AG04450 (cell line): ENCODE results near the gene ERVW-1. TPM values are rescaled to one million over a fixed set of nuclear protein-coding genes. Genes with fewer than 3 reads are reported as not detected.
"Not testable (repeated sequence)": the region's sequence is repeated elsewhere in the genome, so short reads cannot be mapped to it uniquely, and the experiment has no call there.

Experiments used
- CTCF ChIA-PET: fragments of 300-600, 350-600 bp; formaldehyde crosslinking; extraction: SDS; loops from one replicate; lab custom pipeline; 2022; ENCODE audit warnings: antibody characterized with exemption, inconsistent platforms; lab: Charles Lee
- POLR2A ChIA-PET: fragments of 350-600 bp; formaldehyde crosslinking; extraction: SDS; loops from one replicate; lab custom pipeline; 2021; ENCODE audit warnings: antibody characterized with exemption, inconsistent platforms; lab: Yijun Ruan, JAX
- DNase-seq: peaks from one replicate; pipeline ENCODE4 v3.0.0-alpha.2; 2011; ENCODE audit warnings: low read depth, low spot score
- H3K27ac ChIP-seq: one replicate; pipeline ENCODE4 v1.5.1; 2012; ENCODE audit warnings: low read depth, low read length, control low read depth
- H3K27me3 ChIP-seq: one replicate; pipeline ENCODE4 v1.6.0; 2012; ENCODE audit warnings: low read length; ENCODE audit not compliant: control insufficient read depth, insufficient read depth
- H3K4me3 ChIP-seq: 2 replicates; pipeline ENCODE4 v1.5.1; 2011; ENCODE audit warnings: mild to moderate bottlenecking, low read depth, low read length, control low read depth
- H3K9me3 ChIP-seq: 2 replicates; pipeline ENCODE4 v1.5.1; 2012; ENCODE audit warnings: low read length; ENCODE audit not compliant: control insufficient read depth, insufficient read depth
- polyA plus RNA-seq: library from polyadenylated mRNA; depleted of rRNA; stranded (reverse); fragments of >200 nt; gene quantifications from 2 replicates; pipeline ENCODE4 v1.2.3, GENCODE V29; 2011
- TF ChIP-seq, protein P1 (sequence below): IDR thresholded peaks from 2 replicates; pipeline ENCODE4 v1.5.1; 2011; ENCODE audit warnings: low read depth, low read length, control low read depth, inconsistent platforms

Gene ERVW-1
- polyA plus RNA-seq, 1 experiment: not detected

DNA sequence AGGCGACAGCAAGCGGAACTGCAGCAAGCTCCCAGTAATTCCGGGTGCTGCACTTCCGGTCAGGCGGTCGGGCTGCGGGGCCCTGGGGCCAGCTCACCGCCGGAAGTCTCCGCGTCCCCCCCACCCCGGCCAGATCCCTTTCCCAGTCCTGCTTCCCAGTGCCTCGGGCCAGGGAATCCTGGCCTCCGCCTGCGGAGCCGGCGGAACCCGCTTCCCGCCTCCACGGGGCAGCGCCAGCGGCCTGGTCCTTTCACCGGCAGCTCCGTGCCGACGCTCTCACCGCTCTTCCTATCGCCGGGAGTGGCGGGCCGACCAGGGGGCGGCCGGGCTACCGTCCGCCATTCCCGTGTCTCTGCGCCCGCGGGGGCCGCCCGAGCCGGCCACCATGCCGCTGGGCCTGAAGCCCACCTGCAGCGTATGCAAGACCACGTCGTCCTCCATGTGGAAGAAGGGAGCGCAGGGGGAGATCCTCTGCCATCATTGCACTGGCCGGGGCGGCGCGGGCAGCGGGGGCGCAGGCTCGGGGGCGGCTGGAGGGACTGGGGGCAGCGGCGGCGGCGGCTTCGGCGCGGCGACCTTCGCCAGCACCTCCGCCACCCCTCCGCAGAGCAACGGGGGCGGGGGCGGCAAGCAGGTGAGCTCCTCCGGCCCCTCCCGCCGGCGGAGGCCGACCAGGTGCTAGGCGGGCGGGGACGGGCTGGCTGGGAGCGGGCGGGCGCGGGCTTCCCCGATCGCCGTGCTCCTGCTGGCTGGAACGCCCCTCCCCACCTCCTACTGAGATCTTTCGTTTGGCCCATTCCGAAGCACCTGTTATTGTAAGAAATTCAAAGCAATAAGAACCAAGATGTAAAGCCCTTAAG lies 30.2 kb downstream of the ERVW-1 start, which contains the start of gene GATAD1:
Gene GATAD1 (plus strand): TSS at position 138 of the 860 bp plus-strand sequence. CDS start 248 bp downstream, at position 386.
- peak within 1 kb of the TSS; percentile 69 for H3K27ac ChIP-seq
- no peaks in the 10 kb centered on the region; the same call in 1 of the 2 replicates for H3K9me3 ChIP-seq
- no peaks in the 10 kb centered on the region for H3K27me3 ChIP-seq
- DNase-seq: peak; percentile 81
- ChIA-PET CTCF (interaction anchor here (0.5 to 6.1 kb wide), 40 partner anchors 9 to 618 kb away, joined by 3 to 101 read pairs (median 5); partner anchors contain the start of genes ANKIB1, KRIT1, LRRD1 and MTERF1), POLR2A (interaction anchor here (0.7 to 1.1 kb wide), 6 partner anchors 81 to 313 kb away, joined by 3 to 7 read pairs (median 4); partner anchors contain the start of genes ANKIB1, CYP51A1, FAM133B and KRIT1)
- TF ChIP-seq, protein P1, sequence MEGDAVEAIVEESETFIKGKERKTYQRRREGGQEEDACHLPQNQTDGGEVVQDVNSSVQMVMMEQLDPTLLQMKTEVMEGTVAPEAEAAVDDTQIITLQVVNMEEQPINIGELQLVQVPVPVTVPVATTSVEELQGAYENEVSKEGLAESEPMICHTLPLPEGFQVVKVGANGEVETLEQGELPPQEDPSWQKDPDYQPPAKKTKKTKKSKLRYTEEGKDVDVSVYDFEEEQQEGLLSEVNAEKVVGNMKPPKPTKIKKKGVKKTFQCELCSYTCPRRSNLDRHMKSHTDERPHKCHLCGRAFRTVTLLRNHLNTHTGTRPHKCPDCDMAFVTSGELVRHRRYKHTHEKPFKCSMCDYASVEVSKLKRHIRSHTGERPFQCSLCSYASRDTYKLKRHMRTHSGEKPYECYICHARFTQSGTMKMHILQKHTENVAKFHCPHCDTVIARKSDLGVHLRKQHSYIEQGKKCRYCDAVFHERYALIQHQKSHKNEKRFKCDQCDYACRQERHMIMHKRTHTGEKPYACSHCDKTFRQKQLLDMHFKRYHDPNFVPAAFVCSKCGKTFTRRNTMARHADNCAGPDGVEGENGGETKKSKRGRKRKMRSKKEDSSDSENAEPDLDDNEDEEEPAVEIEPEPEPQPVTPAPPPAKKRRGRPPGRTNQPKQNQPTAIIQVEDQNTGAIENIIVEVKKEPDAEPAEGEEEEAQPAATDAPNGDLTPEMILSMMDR: peak; percentile 89
- H3K4me3 ChIP-seq: peak within 1 kb of the TSS; percentile 84

DNA sequence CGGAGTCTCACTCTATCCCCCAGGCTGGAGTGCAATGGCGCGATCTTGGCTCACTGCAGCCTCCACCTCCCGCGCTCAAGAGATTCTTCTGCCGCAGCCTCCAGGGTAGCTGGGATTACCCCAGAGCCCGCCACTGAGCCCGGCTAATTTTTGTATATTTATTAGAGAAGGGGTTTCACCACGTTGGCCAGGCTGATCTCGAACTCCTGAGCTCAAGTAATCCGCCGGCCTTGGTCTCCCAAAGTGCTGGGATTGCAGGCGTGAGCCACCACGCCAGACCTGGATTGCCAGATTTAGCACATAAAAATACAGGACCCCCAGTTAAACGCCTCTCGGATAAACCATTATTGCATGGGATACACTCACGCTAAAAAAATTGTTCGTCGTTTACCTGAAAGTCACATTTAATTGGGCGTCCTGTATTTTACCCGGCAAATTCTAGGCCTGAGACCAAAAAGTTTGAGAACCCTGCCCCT lies 30.8 kb downstream of the ERVW-1 start:
- Histone ChIP-seq H3K4me3 (no peak overlapping the region), H3K9me3 (no peaks in the 10 kb centered on the region; the same call in 1 of the 2 replicates), H3K27ac (no peak overlapping the region), H3K27me3 (peaks cover 3% of the 10 kb centered on the region)
- ChIA-PET POLR2A (interaction anchor here (0.7 to 1.1 kb wide), 6 partner anchors 82 to 313 kb away, joined by 3 to 7 read pairs (median 4); partner anchors contain the start of genes ANKIB1, CYP51A1, FAM133B and KRIT1), CTCF (interaction anchor here (0.5 to 6.1 kb wide), 43 partner anchors 9 to 827 kb away, joined by 3 to 101 read pairs (median 4); partner anchors contain the start of genes ANKIB1, KRIT1, LRRD1 and MTERF1)
- no peak for DNase-seq
- TF ChIP-seq, protein P1: no peak

DNA sequence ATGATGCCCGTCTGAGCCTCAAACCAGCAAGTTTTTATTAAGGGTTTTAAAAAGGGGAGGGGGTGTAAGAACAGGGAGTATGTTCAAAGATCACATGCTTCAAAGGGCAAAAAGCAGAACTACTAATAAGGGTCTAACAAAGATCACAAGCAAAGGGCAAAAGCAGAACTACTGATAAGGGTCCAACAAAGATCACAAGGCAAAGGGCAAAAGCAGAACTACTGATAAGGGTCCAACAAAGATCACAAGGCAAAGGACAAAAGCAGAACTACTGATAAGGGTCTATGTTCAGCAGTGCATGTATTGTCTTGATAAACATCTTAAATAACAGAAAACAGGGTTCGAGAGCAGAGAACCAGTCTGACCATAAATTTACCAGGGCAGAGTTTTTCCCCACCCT lies 35.0 kb downstream of the ERVW-1 start:
- H3K27me3 ChIP-seq: peaks cover 12% of the 10 kb centered on the region
- H3K27ac ChIP-seq, H3K4me3 ChIP-seq, DNase-seq, H3K9me3 ChIP-seq, POLR2A ChIA-PET, CTCF ChIA-PET: not testable (repeated sequence)

DNA sequence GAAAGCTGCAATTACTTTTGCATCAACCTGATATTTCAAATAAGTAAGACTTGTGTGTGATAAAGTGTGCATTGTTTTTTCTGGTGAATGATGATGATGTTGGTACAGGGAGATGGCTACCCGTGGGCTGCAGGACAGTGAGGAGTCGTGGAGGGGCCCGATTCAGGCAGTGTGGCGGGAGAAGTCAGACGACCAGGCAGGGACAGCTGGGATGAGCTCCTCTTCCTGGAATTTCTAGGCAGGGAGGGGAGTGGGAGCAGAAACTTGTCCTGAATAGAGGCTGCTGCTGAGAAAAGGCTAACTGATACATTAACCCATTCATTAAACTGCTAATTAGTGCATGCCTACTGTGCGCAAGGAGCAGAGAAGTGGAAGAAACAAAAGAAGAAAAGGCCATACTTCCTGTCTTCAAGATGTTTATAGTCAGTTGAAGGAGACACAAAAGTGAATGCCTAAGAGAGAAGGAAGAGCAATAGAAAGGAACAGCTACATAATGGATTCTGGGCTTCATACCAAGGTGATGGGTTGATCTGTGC lies 39.7 kb downstream of the ERVW-1 start:
- ChIA-PET CTCF (interaction anchor here (0.6 to 1.9 kb wide), 4 partner anchors 9 to 381 kb away, joined by 3 to 15 read pairs (median 6); partner anchors contain the start of gene GATAD1), POLR2A (no interaction called here)
- TF ChIP-seq, protein P1: no peak
- Histone ChIP-seq H3K27ac (no peak overlapping the region), H3K27me3 (peaks cover 12% of the 10 kb centered on the region), H3K9me3 (no peaks in the 10 kb centered on the region), H3K4me3 (no peak overlapping the region)
- DNase-seq: no peak
